22Rv1 (cell line): ENCODE measurements around the gene SFXN1.

ENCODE experiments used
- H3K27ac ChIP-seq: fragments of 450-650 bp; 2 replicates; pipeline ENCODE4 v1.5.1; 2017
- CTCF ChIP-seq: fragments of 450-650 bp; IDR thresholded peaks from 2 replicates; pipeline ENCODE4 v1.5.1; 2017; ENCODE audit warnings: mild to moderate bottlenecking
- ZFX ChIP-seq: fragments of 450-650 bp; IDR thresholded peaks from 2 replicates; pipeline ENCODE4 v1.6.1; 2017; ENCODE audit warnings: antibody characterized with exemption, borderline replicate concordance

SFXN1 gene

GRCh38 chr5:175466700-175467318, 11.6 kb upstream of the SFXN1 start:
- H3K27ac ChIP-seq = no peak overlapping the region
- TF ChIP-seq ZFX = no peak
- no peak for TF ChIP-seq CTCF

DNA sequence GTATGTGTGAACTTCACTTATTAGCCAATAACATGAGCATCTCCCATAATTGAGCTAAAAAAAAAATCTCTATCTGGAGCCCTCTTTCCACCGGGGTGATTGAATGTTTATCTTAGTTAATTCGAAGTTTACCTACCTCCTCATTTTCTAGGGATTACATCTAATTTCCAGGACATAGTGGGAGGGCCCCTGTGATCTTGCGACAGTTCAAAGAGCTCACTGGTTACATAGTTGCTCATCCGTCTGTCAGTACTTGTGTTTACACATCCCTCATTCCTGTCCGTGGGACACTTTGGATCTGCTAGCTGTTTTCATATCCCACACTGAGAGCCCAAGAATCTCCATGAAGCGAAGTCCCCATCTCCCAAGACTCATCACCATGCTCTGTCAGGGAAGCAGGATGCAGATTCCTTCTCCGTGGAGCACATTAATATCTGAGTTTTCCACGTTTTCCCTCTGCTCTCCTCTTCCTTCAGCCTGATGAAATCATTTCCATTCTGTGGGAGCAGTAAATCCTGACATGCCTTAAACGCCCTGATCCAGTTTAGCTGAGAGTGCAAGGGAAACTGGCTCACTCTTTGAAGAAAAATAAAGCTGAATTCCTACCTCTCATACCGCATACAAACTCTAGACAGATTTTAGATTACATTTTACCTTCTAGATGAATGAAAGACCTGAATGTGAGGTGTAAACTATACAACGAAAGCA, 10.2 kb upstream of the SFXN1 start:
- H3K27ac ChIP-seq = no peak overlapping the region
- TF ChIP-seq ZFX (no peak), CTCF (no peak)

GRCh38 chr5:175468892-175469291, 9.5 kb upstream of the SFXN1 start:
- TF ChIP-seq ZFX = no peak
- no peak for TF ChIP-seq CTCF
- no peak overlapping the region for H3K27ac ChIP-seq

DNA sequence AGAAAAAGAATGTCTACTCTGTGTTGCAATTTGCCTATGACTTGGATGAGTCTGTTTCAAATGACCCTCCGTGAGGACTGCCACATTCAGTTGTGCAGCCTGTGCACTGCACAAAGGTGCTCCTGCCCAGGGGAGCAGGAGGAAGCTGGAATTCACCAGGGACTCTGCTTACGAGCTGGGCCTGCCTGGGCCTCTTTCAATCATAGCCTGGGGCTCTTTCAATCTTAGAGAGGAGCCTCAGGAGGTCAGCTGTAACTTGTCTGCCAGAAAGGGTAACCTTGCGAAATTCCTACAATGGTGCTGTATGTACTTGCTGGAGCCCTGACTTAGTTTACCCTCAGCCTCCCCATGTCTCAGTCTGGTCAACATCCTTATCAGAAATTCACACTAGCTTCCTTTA, 8.4 kb upstream of the SFXN1 start:
- TF ChIP-seq ZFX = no peak
- TF ChIP-seq CTCF = no peak
- H3K27ac ChIP-seq = no peak overlapping the region

DNA sequence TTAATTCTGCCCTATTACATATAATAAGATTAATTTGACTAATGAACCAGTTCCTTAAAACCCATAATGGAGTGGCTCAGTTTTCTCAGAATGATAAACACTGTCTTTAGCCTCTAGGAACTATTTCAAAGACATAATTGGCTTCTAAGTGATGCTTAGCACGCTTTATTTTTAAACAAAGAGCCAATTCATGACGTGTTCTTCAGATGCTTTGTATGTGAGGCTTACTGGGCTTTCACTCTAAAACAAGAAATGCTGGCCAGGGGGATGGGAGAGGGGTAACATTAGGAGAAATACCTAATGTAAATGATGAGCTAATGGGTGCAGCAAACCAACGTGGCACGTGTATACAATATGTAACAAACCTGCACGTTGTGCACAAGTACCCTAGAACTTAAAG, 7.6 kb upstream of the SFXN1 start:
- no peak for TF ChIP-seq ZFX
- TF ChIP-seq CTCF = no peak

GRCh38 chr5:175471196-175471595, 7.2 kb upstream of the SFXN1 start:
- TF ChIP-seq ZFX (no peak), CTCF (no peak)
- H3K27ac ChIP-seq = no peak overlapping the region

More for the DNA sequence above, 7.6 kb upstream of the SFXN1 start:
- H3K27ac ChIP-seq = no peak overlapping the region

DNA sequence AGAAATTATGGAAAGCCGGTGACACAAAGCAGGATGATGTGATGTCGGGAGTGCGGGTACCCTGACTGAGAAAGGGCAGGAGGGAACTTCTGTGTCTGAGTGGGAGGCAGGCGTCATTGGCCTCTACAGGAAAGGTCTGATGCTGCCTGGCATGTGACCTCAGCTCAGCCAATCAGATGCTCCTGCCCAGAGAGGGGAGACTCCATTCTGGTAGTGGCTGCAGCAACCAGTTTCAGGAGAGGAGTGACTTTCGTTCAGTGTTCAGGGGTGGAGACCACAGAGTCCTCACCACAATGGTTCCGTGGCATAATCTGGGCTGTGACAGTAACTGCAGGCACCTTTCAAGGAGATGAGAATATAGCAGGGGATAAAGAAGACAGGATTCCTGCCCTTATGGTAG, 6.7 kb upstream of the SFXN1 start:
- H3K27ac ChIP-seq = no peak overlapping the region
- no peak for TF ChIP-seq ZFX

- TF ChIP-seq CTCF = no peak
- no peak for TF ChIP-seq ZFX
- H3K27ac ChIP-seq = no peak overlapping the region
Observed at GRCh38 chr5:175472378-175472777, 6.0 kb upstream of the SFXN1 start.
